Embryonic facial prominence (tissue), 1 donor: ENCODE results near the gene MVK.

Experiments used
- DNase-seq: peaks from one replicate; pipeline ENCODE4 v3.0.0-alpha.2; 2016; ENCODE audit errors: extremely low spot score

MVK gene

DNA sequence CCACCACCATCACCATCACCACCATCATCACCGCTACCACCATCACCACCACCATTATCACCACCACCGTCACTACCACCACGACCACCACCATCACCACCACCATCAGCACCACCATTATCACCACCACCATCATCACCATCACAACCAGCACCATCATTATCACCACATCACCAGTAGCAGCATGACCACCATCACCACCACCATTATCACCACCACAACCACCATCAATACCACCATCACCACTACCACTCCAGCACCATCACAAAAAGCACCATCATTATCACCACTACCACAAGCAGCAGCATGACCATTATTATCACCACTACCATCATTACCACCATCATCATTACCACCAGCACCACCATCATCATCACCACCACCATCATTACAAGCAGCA, 62.1 kb downstream of the MVK start:
- DNase-seq, result no peak

DNA sequence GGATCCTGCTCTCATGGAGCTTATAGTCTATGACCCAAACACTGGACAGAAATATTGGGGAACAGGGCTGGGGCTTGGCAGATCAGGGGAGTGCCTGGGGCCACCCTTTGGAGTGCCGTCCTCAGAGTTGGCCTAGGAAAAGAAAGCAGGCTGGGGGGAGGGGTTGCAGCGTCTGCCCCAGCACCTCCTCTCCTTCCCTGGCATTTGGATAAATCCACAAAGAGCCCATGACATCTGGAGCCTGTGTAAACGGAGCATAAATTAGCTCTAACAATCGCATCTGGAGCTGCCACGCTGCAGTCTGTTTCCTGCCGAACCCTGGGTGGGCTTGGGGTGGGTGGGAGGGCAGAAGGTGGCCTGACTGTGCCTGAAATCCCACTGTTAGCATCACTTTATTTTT, 63.8 kb downstream of the MVK start:
- no peak for DNase-seq

DNA sequence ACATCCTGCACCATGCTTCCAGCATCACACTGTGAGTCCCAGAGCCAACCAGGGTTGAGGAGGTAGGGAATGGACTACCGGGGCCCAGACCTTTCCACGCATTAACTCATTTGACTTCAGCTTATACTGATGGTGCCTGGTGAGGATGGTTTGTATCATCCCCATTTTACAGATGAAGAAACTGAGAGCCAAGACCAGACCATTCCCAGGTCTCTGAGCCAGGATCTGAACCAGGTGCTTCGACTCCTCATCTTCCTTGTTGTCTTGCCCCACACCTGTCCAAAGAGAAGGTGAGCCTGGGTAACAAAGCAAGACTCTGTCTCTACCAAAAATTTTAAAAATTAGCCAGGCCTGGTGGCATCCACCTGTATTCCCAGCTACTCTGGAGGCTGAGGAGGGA, 64.4 kb downstream of the MVK start:
- no peak for DNase-seq

DNA sequence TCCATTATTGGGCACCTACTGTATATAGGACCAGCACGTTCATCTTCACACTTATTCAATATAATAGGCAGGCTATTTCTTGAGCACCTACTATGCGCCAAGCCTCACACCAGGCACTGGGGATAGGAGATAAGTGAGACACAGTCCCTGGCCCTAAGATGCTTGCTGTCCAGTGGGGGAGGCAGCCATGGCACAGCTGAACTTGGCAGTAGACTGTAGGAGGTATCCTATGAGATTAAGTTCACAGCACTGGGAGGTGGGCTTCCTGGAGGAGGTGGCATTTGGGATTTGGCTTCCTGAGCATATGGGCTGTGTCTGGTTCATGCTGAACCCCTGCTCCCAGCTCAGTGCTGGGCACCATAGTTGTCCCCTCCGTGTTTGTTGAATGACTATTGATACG, 65.1 kb downstream of the MVK start:
- no peak for DNase-seq

DNA sequence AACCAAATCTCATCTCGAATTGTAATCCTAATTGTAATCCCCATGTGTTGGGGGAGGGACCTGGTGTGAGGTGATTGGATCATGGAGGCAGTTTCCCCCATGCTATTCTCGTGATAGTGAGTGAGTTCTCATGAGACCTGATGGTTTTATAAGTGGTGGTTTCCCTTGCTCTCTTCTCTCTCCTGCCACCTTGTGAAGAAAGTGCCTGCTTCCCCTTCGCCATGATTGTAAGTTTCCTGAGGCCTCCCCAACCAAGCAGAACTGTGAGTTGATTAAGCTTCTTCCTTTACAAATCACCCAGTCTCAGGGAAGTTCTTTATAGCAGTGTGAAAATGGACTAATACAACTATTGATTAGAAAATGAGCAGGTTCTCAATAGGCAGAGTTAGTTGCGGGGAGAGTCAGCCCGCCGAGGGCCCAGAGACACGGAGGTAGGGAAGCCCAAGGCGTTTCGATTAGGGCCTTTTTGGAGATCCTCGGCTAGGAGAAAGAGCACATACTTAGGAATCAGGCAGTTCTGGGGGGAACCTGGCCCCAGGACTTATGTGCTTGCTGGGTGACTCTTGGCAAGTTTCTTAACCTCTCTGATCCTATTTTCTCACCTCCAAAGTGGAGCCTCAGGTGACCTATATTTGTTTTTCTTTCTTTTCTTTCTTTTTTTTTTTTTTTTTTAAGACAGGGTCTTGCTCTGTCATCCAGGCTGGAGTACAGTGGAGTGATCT, 65.7 kb downstream of the MVK start:
- no peak for DNase-seq

GRCh38 chr12:109640961-109641360, 67.4 kb downstream of the MVK start:
- DNase-seq, result no peak

DNA sequence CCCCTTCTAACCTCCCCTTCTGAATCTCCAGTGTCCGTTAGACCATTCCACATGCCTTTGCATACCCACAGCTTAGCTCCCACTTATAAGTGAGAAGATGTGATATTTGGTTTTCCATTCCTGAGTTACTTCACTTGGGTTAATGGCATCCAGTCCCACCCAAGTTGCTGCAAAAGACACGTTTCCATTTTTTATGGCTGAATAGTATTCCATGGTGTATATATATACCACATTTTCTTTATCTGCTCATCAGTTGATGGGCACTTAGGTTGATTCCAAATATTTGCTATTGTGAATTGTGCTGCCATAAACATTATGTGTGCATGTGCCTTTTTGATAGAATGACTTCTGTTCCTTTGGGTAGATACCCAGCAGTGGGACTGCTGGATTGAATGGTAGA, 67.8 kb downstream of the MVK start:
- DNase-seq, result no peak

GRCh38 chr12:109642506-109643132, 69.0 kb downstream of the MVK start:
- no peak for DNase-seq

DNA sequence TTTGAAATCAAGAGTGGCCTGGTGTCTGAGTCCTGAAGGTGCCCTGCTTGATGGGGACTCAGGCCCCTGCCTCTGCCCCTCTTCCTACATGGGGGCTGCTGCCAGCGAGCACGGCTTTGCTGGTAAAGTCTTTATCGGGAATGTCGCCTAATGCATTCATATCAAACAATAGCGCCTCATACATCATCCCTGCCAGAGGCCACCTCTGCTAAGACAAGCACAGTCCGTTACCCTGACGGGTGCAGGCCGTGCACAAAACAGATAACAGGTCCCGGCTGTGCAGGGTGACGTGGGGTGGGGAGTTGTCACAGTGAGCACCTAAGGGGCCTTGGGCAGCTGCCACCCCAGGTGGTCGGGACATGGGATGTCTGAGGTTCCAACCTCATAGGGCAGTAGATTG, 71.6 kb downstream of the MVK start:
- DNase-seq, result no peak

DNA sequence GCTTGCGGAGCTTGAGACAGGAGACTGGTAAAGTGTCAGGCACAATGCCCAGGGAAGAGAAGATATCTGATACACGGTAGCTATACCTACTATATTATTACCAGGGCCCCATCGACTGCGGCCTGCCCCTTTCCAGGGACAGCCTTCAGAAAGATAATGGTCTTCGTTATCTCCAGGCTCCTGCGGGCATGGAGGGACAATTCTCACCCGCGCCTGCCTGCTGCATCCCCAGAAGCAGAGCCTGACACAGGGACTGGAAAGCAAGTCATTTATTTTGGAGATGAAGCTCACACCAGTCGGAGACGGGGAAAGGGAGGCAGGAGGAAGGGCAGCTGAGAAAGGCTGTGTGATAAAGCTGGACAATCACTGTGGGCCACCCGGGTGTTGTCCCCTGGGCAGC, 72.1 kb downstream of the MVK start:
- DNase-seq, result no peak
